Renal cortex interstitium (tissue), 11 donors: ENCODE measurements around the gene DSTYK. TPM values are rescaled to one million over a fixed set of nuclear protein-coding genes. Genes with fewer than 3 reads are reported as not detected.

ENCODE experiments used
- DNase-seq, 11 donors: peaks; one replicate each; pipeline ENCODE4 v3.0.0-alpha.2; 2013; ENCODE audit warnings: low read depth in 9 of 11, low spot score in 4 of 11; ENCODE audit errors: extremely low read depth in 1 of 11
- polyA plus RNA-seq, 3 donors: library from polyadenylated mRNA; unstranded; fragments of 120-200 nt; gene quantifications; one replicate each; pipeline ENCODE4 v1.2.1, GENCODE V29; 2013; ENCODE audit not compliant: insufficient read length in 3 of 3

The DSTYK gene
- polyA plus RNA-seq, 3 donors: 18.2 to 20.5 (median 19.6) TPM

- no peak for DNase-seq
Measured at GRCh38 chr1:205152505-205152904, 59.0 kb downstream of the DSTYK start.

- no peak for DNase-seq
Measured at GRCh38 chr1:205150651-205151428, 60.7 kb downstream of the DSTYK start.

GRCh38 chr1:205147191-205147835, 64.2 kb downstream of the DSTYK start:
- DNase-seq: no peak

GRCh38 chr1:205144751-205145150, 66.8 kb downstream of the DSTYK start:
- DNase-seq: peak in 2 of 11 donors; percentile 8 to 9

GRCh38 chr1:205144046-205144720, 67.3 kb downstream of the DSTYK start:
- no peak for DNase-seq

- DNase-seq: no peak
Measured at GRCh38 chr1:205142102-205142469, 69.4 kb downstream of the DSTYK start.

GRCh38 chr1:205141236-205142101, 70.0 kb downstream of the DSTYK start:
- peak; percentile 49 to 86 (median 70) for DNase-seq

GRCh38 chr1:205140113-205140512, 71.4 kb downstream of the DSTYK start:
- DNase-seq: no peak

- no peak for DNase-seq
Measured at GRCh38 chr1:205137901-205138300, 73.6 kb downstream of the DSTYK start.

GRCh38 chr1:205133287-205133686, 78.2 kb downstream of the DSTYK start:
- no peak for DNase-seq

GRCh38 chr1:205129447-205130029, 82.0 kb downstream of the DSTYK start:
- no peak for DNase-seq

- DNase-seq: no peak
Measured at GRCh38 chr1:205128050-205128449, 83.5 kb downstream of the DSTYK start.

- DNase-seq: no peak
Measured at GRCh38 chr1:205127646-205128045, 83.9 kb downstream of the DSTYK start.

GRCh38 chr1:205124726-205125125, 86.8 kb downstream of the DSTYK start:
- no peak for DNase-seq

- DNase-seq: no peak
Measured at GRCh38 chr1:205122489-205122882, 89.0 kb downstream of the DSTYK start.

GRCh38 chr1:205121660-205122488, 89.6 kb downstream of the DSTYK start, which contains the start of gene RBBP5:
Gene RBBP5, minus strand, starts transcription at chr1:205121978. Its CDS starts 105 bp downstream, at chr1:205121873.
- DNase-seq: peak; percentile 88 to 99 (median 94)

- no peak for DNase-seq
Measured at GRCh38 chr1:205118752-205119151, 92.8 kb downstream of the DSTYK start.

GRCh38 chr1:205111354-205111753, 100.1 kb downstream of the DSTYK start:
- no peak for DNase-seq
